Measurements from ENCODE around the gene EID3. TPM values are rescaled to one million over a fixed set of nuclear protein-coding genes. Genes with fewer than 3 reads are reported as not detected.

EID3 gene
- total and polyA plus RNA-seq, 10 of the 15 experiments (the other 5 are each of a cell fraction or from before 2014, with no cell fraction given) = 0.92 to 7.0 (median 4.3) TPM

DNA sequence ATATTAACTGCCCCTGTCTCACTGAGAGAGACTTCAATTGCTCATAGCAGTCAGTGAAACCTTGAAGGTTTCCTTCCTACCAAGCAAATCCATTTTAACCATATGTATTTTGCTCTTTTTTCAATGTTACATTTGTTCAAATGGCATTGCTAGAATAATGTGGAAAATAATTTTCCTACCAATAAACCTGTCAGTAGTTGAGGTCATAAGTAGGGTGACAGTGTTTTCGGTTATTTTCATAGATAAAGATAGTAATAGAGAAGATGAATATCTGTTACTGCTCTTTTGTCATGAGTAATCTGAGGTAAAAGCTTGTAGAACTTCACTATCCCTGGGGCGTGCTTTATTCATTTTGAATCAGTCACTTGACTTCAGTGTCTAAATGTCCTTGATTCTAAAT is 32.6 kb downstream of the EID3 start:
- no peak overlapping the region for H3K4me3 ChIP-seq
- no peaks in the 10 kb centered on the region for H4K20me1 ChIP-seq (ENCODE audit: control insufficient read depth, insufficient read depth)
- no TSS peak for BruUV-seq (replicated peaks)
- in situ Hi-C loops (cut with MboI) (no loop called here), intact Hi-C loops (cut with micrococcal nuclease; ENCODE audit: unreplicated experiment) (no loop called here)
- 50% methylated on average over 2 of the region's 2 CpGs for WGBS (ENCODE audit: insufficient coverage, insufficient replicate concordance, low lambda C conversion rate, missing lambda C conversion rate)
- no peak for ATAC-seq
- peaks cover 8 to 38% of the 10 kb centered on the region in 2 experiments for H3K36me3 ChIP-seq (ENCODE audit: control insufficient read depth in 2 of 2, insufficient read depth in 2 of 2, low read length in 1 of 2)
- no peaks in the 10 kb centered on the region for H3K27me3 ChIP-seq (replicated peaks in 1 of 2; ENCODE audit: control insufficient read depth in 2 of 2, insufficient read depth in 2 of 2, low read length in 1 of 2)
- H3K4me2 ChIP-seq (ENCODE audit: control insufficient read depth, insufficient read depth) = no peak overlapping the region
- no peak overlapping the region for H3K27ac ChIP-seq (ENCODE audit: control insufficient read depth, insufficient read depth)
- ChIA-PET CTCF (no interaction called here), POLR2A (no interaction called here), SMC1A (ENCODE audit: uncharacterized antibody, unreplicated experiment) (interaction anchor here (0.9 to 2.0 kb wide), 3 partner anchors 32 to 49 kb away, joined by 3 to 6 read pairs (median 3); partner anchors contain the start of gene EID3), RAD21 (ENCODE audit: unreplicated experiment) (no interaction called here)
- H3K4me1 ChIP-seq (ENCODE audit: control insufficient read depth, insufficient read depth, low read length) = no peaks in the 10 kb centered on the region
- DNase-seq (ENCODE audit: low read depth, low spot score) = no peak
- no peak for FAIRE-seq
- H2AFZ ChIP-seq (ENCODE audit: control insufficient read depth, low read depth, low read length) = no peak overlapping the region
- H3K79me2 ChIP-seq (ENCODE audit: control insufficient read depth, insufficient read depth, low read length) = no peaks in the 10 kb centered on the region
- H3K9ac ChIP-seq (ENCODE audit: control insufficient read depth, insufficient read depth, low read length) = no peak overlapping the region
- H3K9me3 ChIP-seq (replicated peaks; ENCODE audit: control insufficient read depth, insufficient read depth, low read length) = no peaks in the 10 kb centered on the region
- TF ChIP-seq FOXK2 (IDR thresholded peaks at IDR 0.05) = no peak
- no peak for TF ChIP-seq ZNF217 (IDR thresholded peaks at IDR 0.05)

DNA sequence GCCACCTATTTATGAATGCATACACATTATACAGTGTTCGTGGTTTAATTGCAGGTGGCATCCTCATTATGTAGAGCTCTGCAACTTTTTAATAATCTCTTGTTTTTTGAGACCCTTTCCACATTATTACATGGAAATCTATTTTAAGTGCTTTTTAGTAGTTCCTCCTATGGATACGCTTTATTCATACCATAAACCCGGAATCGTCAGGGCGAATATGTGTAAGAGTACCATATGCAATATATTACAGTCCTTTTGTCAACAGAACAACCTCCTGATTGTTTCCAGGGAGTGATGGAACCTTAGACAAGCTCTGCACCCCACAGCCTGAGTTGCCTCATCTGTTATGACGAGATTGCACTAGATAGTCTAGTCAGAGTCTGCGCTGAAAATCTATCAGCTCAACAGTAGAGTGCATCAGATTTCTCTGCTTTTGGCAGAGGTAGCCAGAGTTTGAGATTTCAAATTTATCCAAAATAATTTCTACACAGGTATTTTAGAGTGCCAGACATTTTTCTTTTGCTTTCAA is 33.6 kb downstream of the EID3 start:
- no peak for FAIRE-seq
- Histone ChIP-seq H3K9ac (ENCODE audit: control insufficient read depth, insufficient read depth, low read length) (no peak overlapping the region), H2AFZ (ENCODE audit: control insufficient read depth, low read depth, low read length) (no peak overlapping the region), H3K36me3 (ENCODE audit: control insufficient read depth in 2 of 2, insufficient read depth in 2 of 2, low read length in 1 of 2) (peaks cover 11 to 43% of the 10 kb centered on the region in 2 experiments), H3K9me3 (replicated peaks; ENCODE audit: control insufficient read depth, insufficient read depth, low read length) (no peaks in the 10 kb centered on the region), H3K4me2 (ENCODE audit: control insufficient read depth, insufficient read depth) (no peak overlapping the region), H4K20me1 (ENCODE audit: control insufficient read depth, insufficient read depth) (no peaks in the 10 kb centered on the region), H3K27me3 (replicated peaks in 1 of 2; ENCODE audit: control insufficient read depth in 2 of 2, insufficient read depth in 2 of 2, low read length in 1 of 2) (no peaks in the 10 kb centered on the region), H3K4me3 (no peak overlapping the region), H3K27ac (ENCODE audit: control insufficient read depth, insufficient read depth) (no peak overlapping the region), H3K79me2 (ENCODE audit: control insufficient read depth, insufficient read depth, low read length) (no peaks in the 10 kb centered on the region), H3K4me1 (ENCODE audit: control insufficient read depth, insufficient read depth, low read length) (no peaks in the 10 kb centered on the region)
- no TSS peak for BruUV-seq (replicated peaks)
- POLR2A ChIA-PET = interaction anchor here (0.7 kb wide), 1 partner anchor 837 kb away, joined by 3 read pairs; no protein-coding TSS in a partner anchor
- TF ChIP-seq NFYA (IDR thresholded peaks at IDR 0.05; ENCODE audit: borderline replicate concordance, low read depth, low read length) = no peak
- no peak for TF ChIP-seq TCF7 (IDR thresholded peaks at IDR 0.05; ENCODE audit: borderline replicate concordance)
- no peak for TF ChIP-seq ZNF24 (IDR thresholded peaks at IDR 0.05)
- no peak for TF ChIP-seq STAT1 (conservative IDR thresholded peaks at IDR 0.05)
- no peak for TF ChIP-seq E2F4 (IDR thresholded peaks at IDR 0.05; ENCODE audit: low read depth, low read length)
- no peak for TF ChIP-seq SMAD5 (IDR thresholded peaks at IDR 0.05; ENCODE audit: low read depth)
- TF ChIP-seq NR2F1 (conservative IDR thresholded peaks at IDR 0.05) = no peak
- no peak for TF ChIP-seq SIX5 (IDR thresholded peaks at IDR 0.05; ENCODE audit: low read depth, low read length, severe bottlenecking)
- TF ChIP-seq HDGF (IDR thresholded peaks at IDR 0.05) = no peak
- TF ChIP-seq CREB1 (IDR thresholded peaks at IDR 0.05; ENCODE audit: low read depth) = no peak
- no peak for TF ChIP-seq RBBP5 (conservative IDR thresholded peaks at IDR 0.05)
- TF ChIP-seq RCOR1 (conservative IDR thresholded peaks at IDR 0.05; ENCODE audit: low read depth, low read length) = no peak
- TF ChIP-seq MYB (IDR thresholded peaks at IDR 0.05; ENCODE audit: borderline replicate concordance, low read depth, low read length) = no peak
- no peak for TF ChIP-seq CBX3 (IDR thresholded peaks at IDR 0.05; ENCODE audit: borderline replicate concordance, low read depth)
- SMC1A ChIA-PET (ENCODE audit: uncharacterized antibody, unreplicated experiment) = interaction anchor here (0.6 to 1.0 kb wide), 2 partner anchors 48 to 850 kb away, joined by 3 read pairs; no protein-coding TSS in a partner anchor
- no peak for DNase-seq (ENCODE audit: low read depth, low spot score)
- CTCF ChIA-PET = interaction anchor here (1.5 kb wide), 2 partner anchors 17 to 19 kb away, joined by 3 to 5 read pairs; no protein-coding TSS in a partner anchor
- RAD21 ChIA-PET (ENCODE audit: unreplicated experiment) = interaction anchor here (1.2 kb wide), 1 partner anchor 44 kb away, joined by 3 read pairs; no protein-coding TSS in a partner anchor
- intact Hi-C loops (cut with micrococcal nuclease; ENCODE audit: unreplicated experiment) (no loop called here), in situ Hi-C loops (cut with MboI) (no loop called here)
- ATAC-seq = no peak
- WGBS (ENCODE audit: insufficient coverage, insufficient replicate concordance, low lambda C conversion rate, missing lambda C conversion rate) = 89% methylated on average over 7 of the region's 7 CpGs

Measured in GM12878 (cell line).